ENCODE data around the gene PEX11A.

The PEX11A gene

DNA sequence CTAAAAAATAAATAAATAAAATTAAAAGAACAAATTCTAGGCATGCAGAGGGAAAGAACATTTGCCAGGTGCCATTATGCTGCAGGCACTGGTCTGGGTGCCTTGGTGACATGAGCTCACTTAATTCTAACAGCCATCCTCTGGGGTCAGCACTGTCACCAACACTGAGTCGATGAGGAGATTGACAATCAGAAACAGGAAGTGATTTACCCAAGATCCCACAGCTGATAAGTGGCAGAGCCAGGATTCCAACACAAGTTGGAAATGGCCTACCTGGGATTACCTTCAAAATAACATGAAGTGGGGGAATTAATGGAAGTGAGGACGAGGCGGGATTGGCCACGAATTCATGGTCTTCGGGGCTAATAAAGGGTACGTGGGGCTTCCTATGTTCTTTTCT, 14.9 kb downstream of the PEX11A start:
- no peak for DNase-seq (ENCODE audit: low read depth, low spot score)

DNA sequence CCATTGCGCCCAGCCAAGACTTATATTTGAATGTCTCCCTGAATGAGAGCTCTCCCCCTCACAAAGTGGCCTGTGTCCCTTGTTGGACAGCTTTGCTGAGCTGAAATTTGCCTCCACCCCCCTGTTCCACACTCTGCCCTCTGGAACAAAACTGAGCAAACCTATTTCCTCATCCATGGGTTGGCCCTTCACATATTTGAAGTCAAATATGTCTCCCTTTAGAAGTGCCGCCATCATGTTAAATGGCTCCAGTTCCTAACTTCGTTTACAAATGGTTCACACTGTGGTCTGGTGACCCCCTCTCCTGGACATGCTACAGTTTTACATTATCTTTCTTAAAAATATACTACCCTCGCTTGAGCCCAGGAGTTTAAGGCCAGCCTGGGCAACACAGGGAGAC, 16.0 kb downstream of the PEX11A start:
- DNase-seq (ENCODE audit: low read depth, low spot score) = no peak

DNA sequence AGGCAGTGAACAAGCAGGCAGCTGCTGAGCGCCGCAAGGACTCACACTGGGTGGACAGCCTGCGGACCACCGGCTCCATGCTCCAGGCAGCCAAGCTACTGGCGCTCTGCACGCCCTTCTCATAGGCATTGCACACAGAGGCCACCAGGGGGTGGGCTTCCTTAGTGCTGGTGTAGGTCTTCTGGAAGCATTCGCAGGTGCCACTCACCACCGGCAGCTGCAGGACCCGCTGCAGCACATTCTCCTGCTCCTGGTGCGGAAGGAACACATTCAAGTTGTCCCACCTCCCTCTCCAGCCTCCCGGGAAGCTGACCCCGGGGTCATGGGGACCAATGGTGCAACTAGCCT, 17.4 kb downstream of the PEX11A start:
- no peak for DNase-seq (ENCODE audit: low read depth, low spot score)

DNA sequence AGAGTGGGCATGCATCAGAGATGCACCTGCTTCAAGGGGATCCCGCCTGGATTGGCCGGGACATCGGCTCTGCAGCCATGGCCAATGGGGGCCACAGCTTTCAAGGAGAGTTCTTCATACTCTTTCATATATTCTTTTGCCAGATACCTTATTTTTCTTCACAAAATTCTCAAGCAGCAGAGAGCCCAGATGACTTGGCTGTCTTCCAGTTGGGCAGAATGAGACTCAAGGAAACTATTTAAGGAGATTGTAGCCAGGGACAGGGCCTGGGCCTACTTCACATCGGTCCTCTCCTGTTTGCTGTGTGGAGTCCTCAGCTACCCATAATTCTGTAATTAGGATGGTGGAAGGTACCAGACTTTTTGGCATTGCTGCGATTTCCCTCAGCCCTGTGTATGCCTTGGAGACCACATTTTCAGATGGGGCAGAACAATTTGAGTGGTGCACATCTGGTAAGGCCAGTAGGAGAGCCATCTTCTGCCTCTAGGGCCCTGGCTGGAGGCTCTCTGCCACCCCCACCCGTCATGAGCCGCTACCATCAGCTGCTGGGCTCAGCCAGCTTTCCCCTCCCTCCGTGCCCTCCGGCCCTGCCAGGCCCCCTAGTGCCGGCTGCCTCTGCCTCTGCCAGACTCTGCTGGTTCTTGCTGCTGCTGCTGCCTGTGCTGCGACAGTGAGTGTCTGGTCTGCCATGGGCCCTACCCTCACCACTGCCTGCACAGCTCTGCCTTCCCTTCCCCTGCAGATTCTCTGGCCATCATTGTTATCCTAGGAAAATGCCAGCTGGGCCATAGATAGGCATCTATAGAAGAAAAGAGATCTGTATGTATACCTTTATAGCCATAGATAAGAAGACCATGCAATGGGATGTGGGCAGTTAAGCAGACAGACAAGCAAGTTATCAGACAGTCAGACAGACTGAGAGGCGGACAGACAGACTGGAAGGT, 18.1 kb downstream of the PEX11A start:
- DNase-seq (ENCODE audit: low read depth, low spot score) = no peak

DNA sequence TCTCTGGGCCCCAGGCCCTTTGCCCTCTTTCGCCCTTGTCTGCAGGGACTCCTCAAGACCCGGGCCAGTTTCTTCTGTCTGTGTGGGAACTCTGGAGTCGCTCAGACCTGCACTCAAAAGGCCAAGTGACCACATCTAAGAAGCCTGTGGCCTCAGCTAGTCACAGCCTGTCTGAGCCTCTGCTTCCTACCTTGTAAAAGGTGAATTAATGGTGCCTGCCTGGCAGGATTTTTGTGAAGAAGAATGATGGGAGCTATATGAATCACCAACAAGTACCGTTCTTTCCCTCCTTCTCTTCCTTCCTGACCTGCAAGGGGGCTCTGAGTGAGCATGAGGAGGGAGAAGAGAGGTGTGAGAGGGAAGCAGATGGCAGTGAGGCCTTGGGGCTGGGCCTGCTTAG, 18.9 kb downstream of the PEX11A start:
- no peak for DNase-seq (ENCODE audit: low read depth, low spot score)

DNA sequence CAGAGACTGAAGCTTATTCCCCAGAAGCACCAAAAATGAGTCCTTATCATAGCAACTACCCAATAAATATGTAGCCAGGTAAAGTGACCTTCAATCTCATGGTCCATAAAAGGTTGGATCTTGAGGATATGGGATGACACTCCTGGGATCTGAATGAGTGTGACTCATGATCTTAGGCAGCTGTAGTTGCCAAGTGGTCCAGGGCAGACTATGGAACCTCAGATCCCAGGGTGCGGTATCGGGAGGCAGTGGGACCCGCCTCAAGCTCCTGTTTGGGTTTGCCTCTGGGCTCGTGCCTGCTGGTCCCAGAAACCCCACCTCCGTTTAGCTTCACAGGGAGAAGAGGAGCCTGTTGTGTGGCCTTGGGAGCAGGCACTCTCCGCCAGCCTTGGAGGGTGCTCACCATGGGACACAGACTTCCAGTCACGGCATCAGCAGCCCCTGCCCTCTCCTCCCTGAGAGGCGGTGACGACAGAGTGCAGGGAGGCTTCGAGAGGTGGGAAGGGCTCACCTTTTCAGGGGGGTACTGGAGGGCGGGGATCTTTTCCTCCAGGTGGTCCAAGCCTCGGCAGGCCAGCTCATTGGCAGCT, 19.5 kb downstream of the PEX11A start:
- DNase-seq (ENCODE audit: low read depth, low spot score) = no peak

DNA sequence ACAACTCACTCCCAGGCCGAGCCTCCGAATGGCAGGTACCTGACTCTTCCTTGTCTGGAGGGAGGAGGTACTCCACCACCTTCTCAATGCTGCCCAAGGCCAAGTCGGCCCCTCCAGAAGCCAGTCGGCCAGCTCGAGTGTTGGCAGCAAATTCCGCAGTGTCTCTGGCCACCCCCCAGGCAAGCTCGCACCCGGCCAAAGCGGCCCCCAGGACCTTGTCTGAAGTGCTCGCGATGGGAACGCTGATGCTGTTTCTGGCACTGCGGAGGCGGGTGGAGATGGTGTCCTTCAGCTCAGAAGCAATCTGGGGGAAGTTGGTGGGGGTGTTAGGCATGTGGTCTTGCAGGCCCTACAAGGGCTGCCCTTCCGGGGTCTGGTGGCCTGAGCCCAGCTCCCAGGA, 20.6 kb downstream of the PEX11A start:
- DNase-seq (ENCODE audit: low read depth, low spot score) = no peak

DNA sequence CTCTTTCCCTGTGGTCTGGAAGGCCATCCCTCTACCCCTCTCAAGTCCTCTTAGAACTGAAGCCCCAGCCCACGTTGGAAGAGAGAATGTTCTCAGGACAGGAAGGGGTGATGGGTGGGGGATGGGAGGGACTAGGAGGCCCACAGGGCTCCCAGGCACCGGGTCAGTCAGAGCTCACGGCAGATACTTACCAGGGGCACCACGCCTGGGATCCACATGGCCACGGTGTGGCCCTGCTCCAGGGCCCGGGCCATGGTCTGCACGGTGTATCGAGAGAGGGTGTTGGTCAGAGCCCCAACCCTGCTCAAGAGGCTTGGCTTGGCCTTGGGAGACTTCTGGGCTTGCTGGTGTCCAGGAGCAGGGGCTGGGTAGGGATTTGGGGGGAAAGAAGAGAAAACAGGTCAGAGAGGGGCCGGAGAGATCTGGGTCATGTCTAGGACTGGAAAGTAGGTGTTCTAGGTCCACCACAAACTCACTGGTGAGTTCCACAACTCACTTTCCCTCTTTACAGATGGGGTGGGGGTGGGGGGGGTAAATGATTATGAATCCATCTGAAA, 21.2 kb downstream of the PEX11A start:
- DNase-seq (ENCODE audit: low read depth, low spot score) = no peak

DNA sequence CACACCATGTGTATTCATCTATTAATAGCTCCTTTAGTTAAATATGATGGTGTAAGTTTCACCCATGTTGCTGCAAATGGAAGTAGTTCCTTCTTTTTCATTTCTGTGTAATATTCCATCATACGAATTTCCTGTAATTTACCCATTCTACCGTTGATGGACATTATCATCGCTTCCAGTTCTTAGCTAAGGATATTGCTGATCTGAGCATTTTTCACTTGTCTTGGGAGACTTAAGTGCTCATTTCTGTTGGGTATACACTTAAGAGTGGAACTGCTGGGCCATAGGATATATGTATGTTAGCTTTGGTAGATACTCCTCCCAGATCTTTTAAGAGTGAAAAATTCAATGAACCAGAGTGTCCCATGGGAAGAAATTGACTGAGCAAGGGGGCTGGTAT, 22.4 kb downstream of the PEX11A start:
- no peak for DNase-seq (ENCODE audit: low read depth, low spot score)

DNA sequence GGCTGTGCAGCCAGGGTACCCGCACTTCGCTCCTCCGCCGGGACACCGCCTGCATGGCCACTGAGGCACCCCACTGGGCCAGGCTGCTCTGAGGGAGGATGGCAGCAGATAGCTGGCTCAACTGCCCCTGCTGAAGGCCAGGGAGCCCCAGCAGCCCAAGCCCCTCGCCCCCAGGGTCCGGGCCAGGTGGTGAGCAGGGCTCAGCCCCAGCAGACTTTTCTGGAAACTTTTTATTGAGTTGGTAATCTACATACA, 22.9 kb downstream of the PEX11A start:
- DNase-seq (ENCODE audit: low read depth, low spot score) = no peak

DNA sequence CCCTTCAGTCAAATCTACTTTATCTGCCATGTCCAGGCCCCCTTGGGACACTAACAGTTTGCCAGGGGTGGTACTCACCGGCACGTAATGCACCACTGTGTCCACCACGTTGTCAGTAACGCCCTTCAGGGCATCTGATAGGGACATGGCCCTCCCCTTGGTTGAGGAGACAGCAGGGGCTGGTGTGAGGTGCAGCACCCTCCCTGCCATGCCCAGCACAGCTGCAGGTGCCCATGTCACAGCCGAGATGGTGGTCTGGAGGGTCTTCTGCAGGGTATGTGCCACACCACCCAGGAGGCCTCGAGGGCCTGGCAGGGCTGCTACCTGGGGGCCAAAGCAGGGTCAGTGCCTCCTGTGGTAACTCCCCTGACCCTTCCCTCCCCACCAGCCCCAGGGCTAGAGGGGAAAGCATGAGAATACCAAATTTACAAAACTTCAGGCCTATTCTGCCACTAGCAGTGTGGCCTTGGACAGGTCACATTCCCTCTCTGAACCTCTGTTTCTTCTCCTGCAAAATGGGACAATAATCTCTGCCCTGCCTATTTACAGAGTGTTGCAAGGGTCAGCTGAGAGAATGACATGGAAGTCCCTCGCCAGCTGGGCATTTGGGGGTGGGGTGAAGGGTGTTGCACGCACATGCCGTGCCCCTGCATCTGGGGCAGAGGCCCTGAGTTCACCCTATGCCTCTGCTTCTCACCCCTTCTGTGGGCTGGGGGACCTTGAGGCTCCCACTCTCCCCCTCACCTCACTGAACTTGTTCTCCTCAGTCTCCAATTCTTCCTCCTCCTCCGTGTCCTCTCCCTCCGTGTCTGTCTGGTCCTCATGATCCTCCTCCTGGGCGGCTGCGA, 23.5 kb downstream of the PEX11A start:
- DNase-seq (ENCODE audit: low read depth, low spot score) = no peak

DNA sequence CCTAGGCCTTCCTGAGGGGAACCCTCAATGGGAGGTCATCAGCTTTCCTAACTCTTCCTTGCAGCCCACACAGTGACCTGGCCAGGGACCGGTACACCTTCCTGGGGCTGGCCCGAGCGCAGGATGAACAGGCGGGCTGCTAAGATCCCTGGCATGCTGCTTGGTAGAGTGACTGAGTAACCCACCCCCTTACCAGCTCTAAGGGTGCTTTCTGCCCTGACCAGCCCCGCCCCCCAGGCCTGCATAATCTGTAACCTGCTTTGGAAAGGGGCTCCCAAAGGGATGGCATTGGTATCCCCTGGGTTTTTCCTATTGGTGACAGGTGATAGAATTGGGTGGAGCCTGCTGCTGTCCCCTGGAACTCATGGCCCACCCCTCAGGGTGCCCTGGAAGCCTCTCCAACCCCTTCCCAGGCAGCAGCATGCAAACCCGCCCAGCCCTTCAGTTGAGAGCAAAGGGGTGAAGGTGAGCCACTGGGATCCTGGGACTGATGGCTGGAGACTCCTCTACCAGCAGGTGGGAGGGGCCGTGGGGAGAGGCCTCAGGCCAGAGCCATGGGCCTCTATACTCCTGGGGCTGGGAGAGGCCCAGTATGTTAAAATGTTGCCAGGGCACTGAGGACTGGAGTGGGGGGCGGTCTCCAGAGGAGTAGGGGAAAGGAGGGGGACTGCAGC, 24.2 kb downstream of the PEX11A start:
- DNase-seq (ENCODE audit: low read depth, low spot score) = no peak

DNA sequence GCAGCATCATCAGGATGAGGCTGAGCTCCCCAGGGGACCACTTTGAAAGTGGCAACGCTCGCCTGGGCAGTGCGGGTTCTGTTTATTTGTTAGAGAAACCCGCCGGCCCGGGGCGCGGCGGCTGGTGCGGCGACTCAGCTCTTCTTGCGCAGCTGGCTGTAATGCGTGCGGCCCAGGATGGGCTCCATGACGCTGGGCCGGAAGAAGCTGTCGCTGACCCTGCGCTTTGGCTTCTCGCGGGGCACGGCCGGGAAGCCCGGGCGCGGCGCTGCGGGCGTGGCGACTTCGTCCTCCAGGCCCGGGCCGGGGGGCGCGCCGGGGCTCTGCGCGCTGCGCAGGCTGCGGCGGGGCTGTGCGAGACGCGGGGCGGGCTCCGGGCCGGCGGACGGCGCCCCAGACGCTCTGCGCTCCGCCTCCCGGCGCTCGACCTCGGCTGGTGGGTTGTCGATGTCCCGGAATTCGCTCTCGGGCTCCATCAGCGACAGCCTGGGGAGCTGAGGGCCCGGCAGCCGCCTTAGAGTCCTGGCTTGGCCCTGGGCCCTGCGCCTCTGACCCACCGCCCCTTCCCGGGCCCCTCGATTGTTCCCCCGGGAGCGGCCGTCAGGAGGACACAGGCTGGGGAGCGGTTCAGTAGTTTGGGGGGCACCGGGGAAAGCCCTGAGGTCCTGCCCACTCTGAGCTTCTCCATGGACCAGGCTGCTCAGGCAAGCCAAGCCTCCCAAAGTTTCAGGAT, 24.9 kb downstream of the PEX11A start:
- DNase-seq (ENCODE audit: low read depth, low spot score) = no peak

DNA sequence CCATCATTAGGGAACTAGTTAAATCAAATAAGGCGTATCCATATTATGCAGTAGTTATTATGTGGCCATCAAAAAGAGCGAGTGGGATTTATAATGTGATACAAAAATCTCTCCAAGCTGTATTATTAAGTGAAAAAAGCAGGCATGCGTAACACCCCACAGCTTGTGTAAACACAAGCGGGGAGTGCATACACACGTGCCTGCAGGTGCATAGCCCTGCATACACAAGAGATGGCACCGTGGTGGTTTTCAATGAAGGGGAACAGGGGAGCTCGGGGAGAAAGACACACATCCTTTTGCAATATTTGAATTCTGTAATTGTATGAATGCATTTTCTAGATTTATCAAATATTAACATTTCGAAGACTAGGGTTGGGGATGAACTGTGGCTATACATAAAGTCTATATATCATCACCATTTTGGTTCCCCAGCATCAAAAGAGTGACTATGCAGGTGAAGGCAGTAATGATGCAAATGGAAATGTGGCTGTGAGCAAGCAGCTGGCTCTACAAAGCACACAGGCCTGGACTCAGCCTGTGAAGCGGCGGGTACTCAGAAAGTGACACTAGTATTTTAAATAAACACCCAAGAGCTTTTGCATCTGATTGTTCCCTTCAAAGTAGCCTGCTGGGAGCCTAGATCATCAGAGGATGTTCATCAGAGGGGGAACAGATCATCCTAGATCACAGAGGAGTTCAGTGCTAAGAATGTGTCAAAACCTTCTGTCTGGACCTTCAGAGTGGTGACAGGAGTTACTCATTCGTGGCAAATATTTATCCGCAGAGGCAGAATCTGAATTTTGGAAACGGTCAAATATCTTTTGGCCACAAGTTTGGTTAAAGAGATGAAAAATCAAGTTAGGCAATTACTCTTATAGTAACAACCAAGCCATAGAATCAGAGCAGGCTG, 25.9 kb downstream of the PEX11A start:
- DNase-seq (ENCODE audit: low read depth, low spot score) = no peak

DNA sequence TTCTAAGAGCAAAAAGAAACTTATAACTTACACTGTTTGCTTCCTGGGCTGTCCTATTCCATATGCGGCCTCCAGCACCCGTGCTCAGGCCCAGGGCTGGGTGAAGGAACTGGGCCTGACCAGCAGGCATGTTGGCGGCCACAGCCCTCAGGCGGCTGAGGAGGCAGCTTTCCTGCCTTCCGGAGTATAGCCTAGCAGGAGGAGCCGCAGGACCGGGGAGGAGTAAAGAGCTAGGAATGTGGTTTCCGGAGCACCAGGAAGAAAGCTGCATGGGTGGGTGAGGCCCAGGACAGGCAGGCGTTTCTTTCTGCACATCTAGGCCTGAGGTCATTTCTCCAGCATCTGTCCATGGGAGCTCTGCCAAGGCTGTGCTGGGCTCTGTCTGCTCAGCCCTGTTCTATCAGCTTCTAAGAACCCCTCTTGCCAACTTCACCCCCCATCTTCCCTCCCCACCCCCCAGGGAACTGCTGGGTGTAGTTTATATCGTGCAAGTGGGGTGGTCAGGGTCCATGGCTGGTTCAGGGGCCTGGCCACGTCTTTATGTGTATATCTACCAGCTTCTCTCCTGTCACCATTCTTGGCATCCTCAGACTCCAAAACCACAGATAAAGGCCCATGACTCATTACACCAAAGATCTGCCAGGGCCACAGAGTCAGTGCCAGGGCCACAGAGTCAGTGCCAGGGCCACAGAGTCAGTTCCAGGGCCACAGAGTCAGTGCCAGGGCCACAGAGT, 27.5 kb downstream of the PEX11A start:
- DNase-seq (ENCODE audit: low read depth, low spot score) = peak; percentile 68

DNA sequence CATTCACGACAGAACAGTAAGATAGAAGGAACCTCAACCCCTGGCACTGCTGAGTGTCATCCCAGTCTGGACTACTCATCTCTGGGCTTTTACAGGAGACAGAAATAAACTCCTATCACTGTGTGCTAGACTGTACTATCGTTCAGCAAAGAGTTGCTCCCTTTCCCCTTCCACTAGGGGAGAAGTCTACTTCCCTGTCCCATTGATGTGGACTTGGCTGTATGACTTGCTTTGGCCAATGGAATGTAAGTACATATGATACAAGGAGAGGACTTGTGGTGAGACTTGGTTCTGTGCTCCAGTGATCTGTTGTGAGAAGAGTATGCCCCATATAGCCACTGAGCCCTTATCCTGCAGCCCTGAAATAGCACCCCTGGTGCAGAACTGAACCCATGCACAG, 30.0 kb downstream of the PEX11A start:
- no peak for DNase-seq (ENCODE audit: low read depth, low spot score)

DNA sequence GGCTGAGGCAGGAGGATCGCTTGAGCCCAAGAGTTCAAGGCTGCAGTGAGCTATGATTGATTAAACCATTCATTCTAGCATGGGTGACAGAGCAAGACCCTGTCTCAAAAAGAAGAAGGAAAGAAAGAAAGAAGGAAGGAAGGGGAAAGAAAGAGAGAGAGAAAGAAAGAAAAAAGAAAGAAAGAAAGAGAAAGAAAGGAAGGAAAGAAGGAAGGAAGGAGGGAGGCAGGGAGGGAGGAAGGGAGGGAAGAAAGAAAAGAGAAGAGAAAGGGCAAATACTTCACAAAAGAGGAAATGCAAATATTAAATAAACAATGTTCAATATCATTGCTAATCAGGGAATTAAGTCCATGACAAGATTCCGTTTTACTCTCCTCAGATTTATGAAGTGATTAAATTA, 31.3 kb downstream of the PEX11A start:
- DNase-seq (ENCODE audit: low read depth, low spot score) = no peak

DNA sequence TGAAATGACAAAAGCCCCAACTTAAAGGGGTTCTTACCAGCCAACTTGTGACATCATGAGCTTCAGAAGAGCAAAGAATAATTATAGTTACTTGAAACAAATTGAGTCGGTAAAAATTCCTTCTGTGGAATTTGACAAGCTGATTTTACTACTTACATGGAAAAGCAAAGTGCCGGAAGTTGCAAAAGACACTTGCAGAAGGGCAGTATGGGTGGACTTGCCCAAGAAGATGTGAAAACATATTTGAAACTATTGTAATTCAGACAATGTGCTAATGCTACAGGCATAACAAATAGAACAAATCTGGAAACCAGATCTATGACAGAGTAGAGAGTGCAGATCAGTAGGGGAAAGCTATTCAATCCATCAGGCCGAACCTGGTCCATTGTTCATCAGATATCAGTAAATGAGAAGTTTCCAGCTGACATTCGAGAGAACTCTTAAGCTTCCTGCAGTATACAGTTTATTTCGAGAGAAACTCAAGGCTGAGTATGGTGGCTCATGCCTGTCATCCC, 32.8 kb downstream of the PEX11A start:
- DNase-seq (ENCODE audit: low read depth, low spot score) = no peak

DNA sequence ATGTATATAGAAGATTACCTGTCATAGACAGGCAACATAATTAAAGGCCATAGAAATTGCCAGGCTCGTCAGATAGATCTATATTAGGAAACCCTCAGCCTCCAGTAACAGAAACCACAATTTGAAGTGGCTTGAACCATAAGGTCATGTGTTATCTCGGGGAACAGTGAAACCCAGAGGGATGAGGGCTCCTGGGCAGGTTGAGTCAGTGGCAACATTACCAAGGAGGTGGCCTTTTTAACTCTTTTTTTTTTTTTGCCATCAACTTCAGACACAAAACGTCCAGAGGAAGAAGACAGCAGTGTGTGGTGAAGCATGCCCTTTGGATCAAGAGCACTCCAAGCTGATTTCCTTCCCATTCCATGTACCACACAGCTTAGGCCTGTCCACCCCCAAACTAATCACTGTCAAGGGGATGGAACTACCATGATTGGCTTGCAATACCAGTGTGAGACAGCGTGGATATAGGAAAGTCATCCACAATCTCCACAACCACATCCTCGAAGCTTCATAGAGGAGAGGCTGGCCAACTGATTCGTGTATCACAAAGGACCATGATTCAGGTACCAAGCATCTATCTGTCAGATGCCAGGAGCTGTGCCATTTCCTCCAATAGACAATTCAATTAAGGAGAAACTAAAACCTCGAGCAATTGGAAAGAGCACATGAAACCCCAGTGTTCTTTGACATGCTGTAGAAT, 34.3 kb downstream of the PEX11A start:
- no peak for DNase-seq (ENCODE audit: low read depth, low spot score)

Data from smooth muscle cell of the brain vasculature (primary cell).